GM13977 (cell line): ENCODE results near the gene FRMD1.

Experiments used
- DNase-seq: peaks from one replicate; pipeline ENCODE4 v3.0.0; 2012; ENCODE audit warnings: low spot score
- in situ Hi-C: fragments of 300-500 bp; cut with MboI; formaldehyde crosslinking; loops from one replicate; pipeline ENCODE4 v1.12.0; 2022; ENCODE audit warnings: low sequenced_read_pairs, low pct_unique_long_range_greater_than_20kb, mixed read lengths, inconsistent platforms; ENCODE audit not compliant: unreplicated experiment
- TF ChIP-seq, protein P1 (sequence below): IDR thresholded peaks from 2 replicates; pipeline ENCODE4 v1.5.1; 2012; ENCODE audit warnings: mild to moderate bottlenecking, control low read depth; ENCODE audit not compliant: insufficient read depth; ENCODE audit errors: extremely low read depth, missing control alignments

Gene FRMD1

DNA sequence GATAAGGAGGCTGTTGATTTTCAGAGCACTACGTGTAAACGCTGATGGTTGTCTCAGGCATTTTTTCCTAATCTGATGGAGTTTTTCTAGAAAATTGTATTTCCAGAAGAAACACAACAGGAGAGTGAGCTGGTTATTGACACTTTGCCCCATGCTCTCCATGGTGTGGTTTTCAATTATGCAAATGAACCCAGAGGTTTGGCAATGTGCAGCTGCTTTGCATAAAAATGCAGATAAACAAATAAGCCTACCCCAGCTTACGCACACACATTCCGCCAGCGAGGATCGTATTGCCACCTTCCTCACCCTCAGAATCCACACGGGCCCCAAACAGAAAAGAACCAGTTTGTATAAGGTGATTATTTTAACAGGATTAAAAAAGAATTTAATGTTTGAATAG, 45.1 kb upstream of the FRMD1 start:
- TF ChIP-seq, protein P1, sequence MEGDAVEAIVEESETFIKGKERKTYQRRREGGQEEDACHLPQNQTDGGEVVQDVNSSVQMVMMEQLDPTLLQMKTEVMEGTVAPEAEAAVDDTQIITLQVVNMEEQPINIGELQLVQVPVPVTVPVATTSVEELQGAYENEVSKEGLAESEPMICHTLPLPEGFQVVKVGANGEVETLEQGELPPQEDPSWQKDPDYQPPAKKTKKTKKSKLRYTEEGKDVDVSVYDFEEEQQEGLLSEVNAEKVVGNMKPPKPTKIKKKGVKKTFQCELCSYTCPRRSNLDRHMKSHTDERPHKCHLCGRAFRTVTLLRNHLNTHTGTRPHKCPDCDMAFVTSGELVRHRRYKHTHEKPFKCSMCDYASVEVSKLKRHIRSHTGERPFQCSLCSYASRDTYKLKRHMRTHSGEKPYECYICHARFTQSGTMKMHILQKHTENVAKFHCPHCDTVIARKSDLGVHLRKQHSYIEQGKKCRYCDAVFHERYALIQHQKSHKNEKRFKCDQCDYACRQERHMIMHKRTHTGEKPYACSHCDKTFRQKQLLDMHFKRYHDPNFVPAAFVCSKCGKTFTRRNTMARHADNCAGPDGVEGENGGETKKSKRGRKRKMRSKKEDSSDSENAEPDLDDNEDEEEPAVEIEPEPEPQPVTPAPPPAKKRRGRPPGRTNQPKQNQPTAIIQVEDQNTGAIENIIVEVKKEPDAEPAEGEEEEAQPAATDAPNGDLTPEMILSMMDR: no peak
- in situ Hi-C loops: no loop called here
- peak; percentile 2 for DNase-seq

DNA sequence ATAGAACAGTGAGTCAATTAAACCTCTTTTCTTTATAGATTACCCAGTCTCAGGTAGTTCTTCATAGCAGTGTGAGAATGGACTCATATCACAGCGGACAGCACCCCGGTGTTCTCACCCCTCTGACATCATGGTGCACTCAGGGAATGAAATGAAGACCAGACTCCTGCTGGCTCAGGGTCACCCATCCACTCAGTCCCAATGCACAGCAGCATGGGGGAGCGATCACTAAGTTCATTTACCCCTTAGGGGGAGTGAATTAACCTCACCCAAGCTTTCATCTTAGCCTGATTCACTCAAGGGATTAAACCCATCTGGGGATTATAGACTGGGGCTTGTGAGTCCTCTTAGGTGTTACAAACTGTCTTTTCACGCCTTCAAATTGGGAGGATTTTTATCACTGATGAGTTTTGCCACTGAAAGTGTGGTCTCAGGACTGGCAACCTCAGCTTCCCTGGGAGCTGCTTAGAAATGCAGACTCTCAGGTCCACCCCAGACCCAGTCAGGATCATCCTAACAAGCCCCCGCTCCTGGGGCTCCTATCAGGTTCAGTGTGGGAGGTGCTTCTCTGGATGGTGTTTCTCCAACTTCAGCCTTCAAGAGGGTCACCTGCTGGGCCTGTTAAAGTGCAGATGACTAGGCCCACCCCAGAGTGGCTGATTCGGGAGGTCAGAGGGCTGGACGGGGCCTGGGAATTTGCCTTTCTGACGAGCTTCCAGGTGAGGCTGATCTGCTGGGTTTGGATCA, 44.3 kb upstream of the FRMD1 start:
- in situ Hi-C loops: no loop called here
- TF ChIP-seq, protein P1: no peak
- peak; percentile 6 for DNase-seq

DNA sequence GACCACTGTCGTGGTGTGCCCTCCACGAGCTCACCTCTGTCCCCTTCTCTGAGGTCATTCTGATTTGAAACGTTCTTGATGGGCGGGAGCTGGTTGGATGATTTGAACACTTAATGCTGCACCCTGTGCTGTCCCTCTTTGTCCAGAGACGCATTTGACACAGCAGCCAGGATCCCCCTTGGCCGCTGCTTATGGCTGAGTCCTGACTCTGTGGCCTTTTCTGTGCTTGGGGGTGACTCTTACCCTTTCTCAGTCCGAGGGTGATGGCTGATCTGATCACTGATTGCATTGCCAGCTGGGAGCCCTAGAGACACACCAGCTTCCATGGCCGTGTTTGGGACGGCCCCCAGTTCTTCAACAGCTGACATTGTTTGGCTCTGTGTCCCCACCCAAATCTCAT, 43.5 kb upstream of the FRMD1 start:
- DNase-seq: peak; percentile 6
- in situ Hi-C loops: no loop called here
- TF ChIP-seq, protein P1: no peak

DNA sequence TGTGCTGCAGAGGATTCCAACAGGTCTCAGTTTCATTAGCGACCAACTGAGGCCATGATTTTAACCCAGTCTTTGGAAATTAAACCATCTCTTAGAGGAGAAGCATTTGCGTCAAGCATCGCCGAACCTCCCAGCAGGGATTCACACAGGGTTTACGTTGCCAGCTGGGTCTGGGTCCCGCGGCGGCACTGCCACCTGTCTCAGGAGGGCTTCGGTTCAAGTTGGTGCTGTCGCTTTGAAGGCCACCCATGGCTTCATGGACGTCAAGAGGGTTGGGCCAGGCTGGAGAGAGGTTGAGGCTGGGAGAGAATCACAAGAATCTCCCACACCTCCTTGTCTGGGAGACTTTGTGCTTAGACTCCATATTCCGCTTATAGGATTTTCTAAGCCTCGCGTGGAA, 43.0 kb upstream of the FRMD1 start:
- peak; percentile 2 for DNase-seq
- TF ChIP-seq, protein P1: no peak
- in situ Hi-C loops: no loop called here

DNA sequence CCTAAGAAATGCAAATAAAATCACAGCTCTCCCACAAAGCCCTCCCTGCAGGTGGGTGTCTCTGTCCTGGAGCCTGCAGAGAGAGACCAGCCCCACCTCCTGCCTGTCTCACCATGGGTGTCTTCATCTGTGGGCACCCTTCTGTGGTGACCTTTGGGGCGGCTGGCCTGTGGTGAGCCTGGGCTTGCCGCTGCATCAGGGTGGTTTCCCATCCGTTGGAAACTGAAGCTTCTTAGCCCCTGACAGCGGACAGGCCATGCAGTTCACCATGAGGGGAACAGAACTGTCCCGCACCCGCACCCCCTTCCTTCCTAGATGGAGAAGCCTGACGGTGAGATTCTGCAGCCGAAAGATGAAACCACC, 42.3 kb upstream of the FRMD1 start:
- in situ Hi-C loops: no loop called here
- TF ChIP-seq, protein P1: no peak
- peak; percentile 2 for DNase-seq

DNA sequence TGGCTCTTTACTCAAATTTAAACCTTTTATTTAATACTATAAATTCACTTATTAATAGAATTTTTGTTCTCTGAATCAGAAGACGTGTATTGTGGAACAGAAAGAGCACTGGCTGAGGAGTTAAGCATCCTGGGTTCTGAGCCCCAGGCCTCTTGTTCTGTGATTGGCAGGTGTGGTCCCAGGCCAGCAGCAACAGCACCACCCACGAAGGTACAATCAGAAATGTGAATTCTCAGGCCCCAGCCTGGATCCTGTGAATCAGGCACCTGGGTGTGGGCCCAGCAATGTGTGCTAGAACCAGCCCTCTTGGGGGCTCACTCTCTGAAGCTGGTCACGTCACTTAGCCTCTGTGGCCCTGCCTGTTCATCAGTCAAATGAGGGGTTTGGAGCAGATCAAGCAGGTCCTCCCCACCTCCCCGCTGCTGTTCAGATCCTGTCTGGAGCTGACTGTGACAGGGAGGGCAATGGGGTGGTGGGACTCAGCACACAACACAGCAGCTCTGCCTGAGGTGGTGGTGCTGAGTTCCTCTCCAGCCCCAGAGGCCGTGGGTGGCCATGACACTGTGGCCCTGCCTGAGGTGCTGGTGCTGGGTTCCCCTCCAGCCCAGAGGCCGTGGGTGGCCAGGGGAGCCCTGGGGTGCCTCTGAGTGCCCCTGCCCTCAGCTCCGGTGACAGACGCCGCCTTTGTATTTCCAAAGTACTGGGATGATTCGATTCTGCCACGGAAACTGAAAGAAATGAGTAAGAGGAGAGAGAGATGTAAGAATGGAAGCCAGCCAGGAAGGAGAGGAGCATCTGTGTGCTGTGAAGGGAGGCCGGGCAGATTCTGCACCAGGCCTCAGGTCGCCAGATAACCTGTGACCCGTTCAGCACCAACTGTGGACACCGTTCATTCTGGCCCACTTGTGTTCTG, 41.6 kb upstream of the FRMD1 start:
- TF ChIP-seq, protein P1: no peak
- in situ Hi-C loops: no loop called here
- peak; percentile 4 for DNase-seq
